GM18858 (cell line): ENCODE results near the gene RDM1.
A peak's percentile ranks its signal among the peaks of the same experiment; 100 is the strongest.
"Not testable (repeated sequence)": the region's sequence is repeated elsewhere in the genome, so short reads cannot be mapped to it uniquely, and the experiment has no call there.

Source experiments
- ATAC-seq: cut with Tn5 transposase; IDR thresholded peaks from one replicate; pipeline ENCODE4 v1.9.1; 2021; ENCODE audit not compliant: unreplicated experiment

Gene RDM1

DNA sequence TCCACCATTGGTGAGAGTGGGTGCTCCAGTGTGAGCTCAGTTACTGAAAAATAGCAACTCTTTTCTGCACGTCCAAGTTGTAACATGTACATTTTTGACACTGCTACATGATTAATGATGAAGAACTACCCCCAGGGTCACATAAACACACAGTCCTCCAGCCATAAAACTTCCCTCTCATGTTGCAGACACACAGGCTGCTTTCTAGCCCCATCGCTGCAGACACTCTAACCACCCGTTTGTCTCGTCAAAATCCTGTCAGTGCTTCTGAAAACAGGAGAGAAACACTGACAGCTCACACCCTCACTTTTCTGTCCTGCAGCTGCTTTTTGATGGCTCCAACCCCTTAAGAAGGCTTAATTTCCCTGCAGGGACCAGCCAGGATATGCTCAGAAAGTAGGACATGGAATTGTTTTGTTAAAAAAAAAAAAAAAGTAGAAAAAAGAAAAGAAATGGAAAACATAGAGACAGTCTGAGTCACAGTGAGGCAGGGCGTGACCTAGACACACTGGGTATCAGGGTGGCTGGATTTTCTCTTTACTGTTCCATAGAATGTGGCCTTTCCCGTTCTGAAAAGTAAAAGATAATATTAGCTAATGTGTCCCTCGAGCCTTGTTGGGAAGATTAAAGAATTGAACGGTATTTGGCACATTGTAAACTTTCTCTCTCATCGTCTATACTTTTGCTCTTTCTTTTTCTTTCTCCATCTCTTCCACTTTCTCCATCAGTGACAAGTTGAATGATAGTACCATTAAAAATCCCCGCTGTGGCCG lies 29.7 kb downstream of the RDM1 start:
- no peak for ATAC-seq

DNA sequence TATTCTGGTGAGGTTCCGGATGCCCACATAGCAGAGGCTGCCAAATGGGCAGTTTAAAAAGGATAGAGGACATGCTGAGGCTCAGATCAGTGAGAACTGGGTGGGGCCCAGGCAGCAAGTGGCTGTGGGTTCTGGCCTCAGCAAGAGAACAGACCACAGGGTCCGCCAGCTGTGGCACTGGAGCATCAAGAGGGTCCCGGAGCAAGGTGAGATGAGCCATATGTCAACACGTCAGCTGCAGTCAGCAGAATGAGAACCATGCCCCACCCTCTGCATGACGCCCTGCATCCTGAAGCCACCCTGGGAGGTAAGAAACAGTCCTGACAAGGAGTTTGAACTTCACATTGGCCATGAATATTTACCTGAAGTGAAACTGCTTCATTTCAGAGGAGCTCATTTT lies 30.3 kb downstream of the RDM1 start:
- ATAC-seq: no peak

DNA sequence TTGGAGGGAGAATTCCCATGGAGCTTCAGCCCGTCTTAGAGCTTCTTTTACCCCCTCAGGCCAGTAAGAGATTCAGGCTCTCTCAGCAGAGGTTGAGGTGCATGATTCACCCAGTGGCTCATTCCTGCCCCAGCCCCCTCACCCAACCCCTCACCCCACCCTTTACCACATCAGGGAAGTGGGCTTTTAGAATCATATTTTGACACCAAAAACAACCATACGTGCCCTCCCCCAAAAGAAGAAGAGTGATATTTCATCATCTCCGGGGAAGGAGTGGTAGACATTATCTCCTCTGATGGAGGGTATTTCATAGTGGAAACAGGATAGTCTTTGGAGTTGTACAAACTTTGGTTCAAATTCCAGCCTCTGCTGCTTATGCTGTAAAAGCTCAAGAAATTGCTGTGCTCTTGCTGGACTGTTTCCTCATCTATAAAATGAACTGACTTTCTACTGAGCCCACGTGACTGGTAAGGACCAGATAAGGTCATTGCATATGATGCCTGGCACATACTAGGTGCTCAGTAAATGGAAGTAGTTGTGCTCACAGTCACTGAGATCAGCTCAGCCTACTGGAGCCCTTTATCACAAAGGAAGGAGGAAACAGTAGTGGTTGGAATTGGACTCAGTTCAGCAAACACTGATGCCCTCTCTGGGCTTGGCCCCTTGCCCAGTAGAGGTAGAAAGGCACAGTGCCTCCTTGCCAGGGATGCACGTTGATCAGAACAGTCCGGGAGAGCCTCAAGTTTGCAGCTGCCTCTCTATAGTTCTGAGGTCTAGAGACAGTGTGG lies 32.1 kb downstream of the RDM1 start:
- ATAC-seq: no peak

DNA sequence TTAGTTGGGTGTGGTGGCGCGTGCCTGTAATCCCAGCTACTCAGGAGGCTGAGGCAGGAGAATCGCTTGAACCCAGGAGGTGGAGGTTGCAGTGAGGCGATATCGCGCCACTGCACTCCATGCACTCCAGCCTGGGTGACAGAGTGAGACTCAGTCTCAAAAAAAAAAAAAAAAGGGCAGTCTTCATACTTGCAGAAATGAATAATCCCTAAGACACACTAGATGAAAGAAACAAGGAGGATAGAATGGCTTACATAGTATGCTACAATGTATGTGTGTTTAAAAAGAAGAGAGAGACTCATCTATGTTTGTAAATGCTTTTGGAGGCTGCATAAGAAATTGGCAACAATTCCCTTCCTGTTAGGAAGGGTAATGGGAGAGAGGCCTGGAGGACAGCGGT lies 32.8 kb downstream of the RDM1 start:
- ATAC-seq: not testable (repeated sequence)

DNA sequence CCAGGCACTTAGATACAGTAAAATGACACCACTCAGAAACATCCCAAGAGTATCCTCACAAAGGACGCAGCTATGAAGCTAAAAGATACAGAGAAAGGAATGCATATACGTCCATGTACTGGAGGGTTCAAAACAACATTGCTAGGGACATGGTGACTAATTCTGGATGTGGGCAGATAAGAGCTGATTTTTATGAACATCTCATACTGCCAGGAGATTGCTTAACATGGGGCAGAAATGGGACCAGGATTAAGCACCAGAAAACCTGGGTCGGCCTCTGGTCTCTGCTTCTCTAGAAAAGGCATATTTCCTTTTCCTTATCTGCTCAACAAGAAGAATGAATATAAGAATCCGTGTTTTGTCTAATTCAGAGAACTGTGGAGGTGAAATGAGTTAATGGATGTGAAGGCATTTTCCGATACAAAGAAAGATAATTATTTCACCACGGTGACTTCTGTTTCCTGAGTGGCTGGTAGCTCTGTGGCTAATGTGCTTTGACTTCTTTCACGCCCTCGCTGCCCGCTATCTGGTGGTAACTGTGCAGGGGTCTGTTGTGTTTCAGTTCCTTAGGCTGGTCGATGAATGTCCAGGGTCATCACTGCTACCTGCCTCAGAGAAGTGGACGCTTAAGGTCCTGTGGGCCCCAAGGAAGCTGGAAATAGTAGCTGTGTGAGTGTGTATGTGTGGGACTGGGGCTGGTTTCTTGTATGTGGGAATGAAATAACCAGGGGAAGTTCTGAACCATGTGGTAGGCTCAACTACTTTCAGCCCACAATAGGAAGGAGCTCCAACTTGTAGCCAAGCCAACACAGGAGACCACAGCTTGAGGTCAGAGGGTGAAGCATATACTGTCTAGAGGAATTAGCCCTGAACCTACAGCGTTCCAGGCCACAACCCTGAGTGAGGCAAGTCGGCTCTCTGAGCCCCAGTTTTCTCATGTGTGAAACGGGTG lies 34.7 kb downstream of the RDM1 start:
- ATAC-seq: no peak

DNA sequence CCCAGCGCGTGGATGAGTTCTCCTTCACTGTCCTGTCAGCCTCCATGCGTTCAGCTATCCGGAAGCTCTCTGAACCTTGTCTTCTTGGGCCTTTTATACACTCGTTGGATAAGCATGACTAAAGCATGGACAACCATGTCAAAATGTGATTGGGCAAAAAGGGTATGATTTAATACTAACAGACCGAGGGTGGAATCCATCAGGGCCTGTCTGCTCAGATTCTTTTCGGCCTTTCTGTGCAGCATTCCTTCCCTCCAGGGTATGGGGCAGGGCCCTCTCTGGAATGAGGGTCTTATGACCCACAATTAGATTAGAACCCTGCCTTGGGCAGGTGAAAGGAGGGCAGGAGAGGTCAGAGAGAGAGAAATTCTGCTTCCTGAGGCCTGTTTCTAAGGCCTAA lies 36.4 kb downstream of the RDM1 start:
- no peak for ATAC-seq

DNA sequence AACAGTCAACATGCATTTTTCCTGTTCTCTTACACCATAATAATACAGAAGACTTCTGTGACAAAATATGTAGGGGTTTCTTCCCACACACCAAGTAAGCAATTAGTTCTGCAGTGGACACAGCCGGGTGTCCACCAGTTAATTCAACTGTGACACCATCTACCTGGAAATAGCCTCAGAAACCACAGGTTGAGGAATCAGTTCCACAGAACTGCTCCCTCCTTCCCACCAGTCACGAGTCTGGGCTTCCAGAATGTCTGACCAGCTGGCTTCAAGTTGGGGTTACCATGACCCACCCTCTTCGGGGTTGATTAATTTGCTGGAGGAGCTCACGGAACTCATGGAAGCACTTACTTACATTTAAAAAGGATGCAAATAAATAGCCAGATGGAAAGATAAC lies 36.8 kb downstream of the RDM1 start:
- ATAC-seq: no peak

DNA sequence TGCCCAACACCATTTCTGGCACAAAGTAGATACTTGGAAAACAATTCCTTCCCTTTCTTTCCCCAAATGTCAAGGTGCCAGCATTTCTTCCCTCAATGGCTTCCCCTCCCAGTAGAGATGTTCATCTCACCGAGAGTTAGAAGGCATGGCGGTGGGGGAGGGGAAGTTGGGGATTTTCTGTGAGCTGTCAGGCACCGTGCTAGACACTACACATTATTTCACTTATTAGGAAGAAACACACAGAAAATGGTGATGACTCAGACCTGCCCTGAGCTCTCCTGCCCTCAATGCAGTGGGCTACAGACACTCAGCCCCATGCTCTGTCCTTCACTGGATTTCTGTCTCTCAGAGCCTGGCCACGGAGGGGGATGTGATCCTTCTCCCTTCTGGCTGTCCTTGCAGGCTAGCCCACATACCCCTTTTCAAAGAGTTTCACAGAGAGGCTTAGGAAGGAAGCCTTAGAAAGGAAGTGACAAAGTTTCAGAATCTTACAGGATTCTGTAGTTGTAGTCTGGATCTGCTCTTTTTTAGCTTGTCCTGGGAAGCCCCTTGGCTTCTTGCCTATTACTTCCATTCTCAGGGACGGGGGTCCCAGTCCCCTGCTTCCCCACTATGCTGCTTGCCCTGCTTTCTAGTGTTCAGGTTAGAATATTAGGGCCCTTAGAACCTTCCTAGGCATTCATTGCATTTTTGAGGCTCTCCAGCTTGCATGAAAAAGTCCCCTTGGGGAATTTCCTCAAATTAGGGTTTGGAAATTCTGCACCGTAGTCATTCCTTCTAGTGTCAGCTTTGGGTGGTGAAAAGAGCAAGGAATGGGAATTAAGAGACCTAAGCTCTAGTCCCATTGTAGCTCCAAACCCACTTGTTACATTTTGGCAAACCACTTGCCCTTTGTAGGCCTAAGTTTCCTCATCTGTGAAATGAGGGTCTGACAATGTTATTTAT lies 38.2 kb downstream of the RDM1 start:
- no peak for ATAC-seq

DNA sequence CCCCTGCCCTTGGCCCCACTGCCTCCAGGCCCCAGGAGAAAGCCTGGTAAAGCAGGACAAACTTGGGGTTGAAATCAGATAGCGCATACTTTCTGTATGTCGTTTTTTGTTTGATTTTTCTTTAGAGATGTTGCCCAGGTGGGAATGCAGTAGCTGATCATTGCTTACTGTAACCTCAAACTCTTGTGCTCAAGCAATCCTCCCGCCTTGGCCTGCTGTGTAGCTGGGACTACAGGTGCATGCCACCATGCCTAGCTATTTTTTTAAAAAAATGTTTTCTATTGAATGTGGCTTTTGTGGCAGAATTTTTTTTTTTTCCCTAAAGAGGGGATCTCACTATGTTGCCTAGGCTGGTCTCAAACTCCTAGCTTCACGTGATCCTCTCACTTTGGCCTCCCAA lies 39.3 kb downstream of the RDM1 start:
- ATAC-seq: no peak

DNA sequence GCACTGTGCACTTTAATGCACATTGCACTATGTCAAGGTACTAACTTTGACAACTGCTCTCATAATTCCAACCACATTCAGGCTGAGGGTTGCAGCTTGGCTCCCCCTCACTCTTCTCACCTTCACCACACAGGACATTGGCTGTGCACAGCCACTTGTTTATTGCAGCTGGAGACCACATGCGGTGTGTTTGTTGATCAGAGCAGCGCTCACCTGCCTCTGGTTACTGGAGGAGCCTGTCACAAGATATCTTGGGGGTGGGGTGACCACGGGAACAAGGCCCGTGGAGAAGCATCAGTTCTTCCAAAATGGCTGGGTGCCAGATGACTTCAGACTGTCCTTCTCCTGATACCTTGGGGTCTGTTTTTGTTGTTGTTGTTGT lies 39.8 kb downstream of the RDM1 start:
- ATAC-seq: no peak

DNA sequence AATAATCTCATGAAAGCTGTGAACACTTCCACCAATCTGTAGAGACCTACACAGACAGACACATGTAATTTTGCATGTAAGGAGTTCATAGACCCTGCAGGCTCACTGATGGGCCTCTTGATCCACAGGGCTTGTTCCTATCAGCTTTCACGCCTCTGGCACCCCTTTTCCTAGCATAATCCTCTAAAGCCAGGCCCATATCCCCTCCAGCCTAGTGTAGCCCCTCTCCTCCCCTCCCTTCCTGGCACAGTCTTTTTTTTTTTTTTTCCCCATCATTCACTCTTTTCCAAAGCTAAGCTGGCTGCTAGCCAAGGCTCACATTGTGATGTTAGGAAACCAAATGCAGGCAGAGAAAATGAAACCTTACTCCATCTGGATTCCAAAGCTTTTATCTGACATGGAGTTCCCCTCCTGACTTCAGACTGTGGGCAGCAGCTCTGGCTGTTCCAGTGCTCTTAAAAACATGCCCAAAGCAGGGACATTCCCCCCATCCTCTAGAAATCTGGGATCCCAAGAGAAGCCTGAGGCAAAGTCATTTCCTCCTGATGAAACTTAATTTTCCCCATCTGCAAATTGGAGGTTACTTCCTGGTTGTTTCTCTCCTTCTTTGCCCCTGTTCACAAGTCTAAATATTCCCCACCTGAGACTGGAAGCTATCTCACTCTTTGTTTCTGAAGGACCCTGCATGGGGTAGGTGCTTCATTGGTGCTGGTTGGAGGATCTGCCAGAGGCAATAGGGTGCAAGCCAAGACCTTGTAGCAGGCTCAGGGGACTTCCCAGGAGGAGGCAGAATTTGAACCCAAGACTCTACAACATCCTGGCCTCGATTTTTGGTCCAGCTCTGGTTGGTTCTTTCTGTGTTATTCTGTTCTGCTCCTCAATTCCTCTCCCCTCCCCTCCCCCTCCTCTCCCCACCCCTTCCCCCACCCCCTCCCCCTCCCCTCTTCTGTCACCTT lies 40.5 kb downstream of the RDM1 start:
- no peak for ATAC-seq

DNA sequence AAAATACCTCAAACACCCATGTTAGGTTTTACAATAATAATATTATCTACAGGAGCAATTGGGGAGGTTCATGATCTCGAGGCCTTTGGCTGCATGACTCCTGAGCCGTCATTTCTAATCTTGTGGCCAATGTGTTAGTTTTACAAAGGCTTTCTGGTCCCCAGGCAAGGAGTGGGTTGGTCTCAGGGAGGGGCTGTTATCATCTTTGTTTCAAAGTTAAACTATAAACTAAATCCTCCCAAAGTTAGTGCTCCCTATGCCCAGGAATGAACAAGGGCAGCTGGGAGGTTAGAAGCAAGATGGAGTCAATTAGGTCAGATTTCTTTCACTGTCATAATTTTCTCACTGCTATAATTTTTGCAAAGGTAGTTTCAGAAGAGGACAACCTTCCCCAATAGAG lies 41.3 kb downstream of the RDM1 start:
- no peak for ATAC-seq

DNA sequence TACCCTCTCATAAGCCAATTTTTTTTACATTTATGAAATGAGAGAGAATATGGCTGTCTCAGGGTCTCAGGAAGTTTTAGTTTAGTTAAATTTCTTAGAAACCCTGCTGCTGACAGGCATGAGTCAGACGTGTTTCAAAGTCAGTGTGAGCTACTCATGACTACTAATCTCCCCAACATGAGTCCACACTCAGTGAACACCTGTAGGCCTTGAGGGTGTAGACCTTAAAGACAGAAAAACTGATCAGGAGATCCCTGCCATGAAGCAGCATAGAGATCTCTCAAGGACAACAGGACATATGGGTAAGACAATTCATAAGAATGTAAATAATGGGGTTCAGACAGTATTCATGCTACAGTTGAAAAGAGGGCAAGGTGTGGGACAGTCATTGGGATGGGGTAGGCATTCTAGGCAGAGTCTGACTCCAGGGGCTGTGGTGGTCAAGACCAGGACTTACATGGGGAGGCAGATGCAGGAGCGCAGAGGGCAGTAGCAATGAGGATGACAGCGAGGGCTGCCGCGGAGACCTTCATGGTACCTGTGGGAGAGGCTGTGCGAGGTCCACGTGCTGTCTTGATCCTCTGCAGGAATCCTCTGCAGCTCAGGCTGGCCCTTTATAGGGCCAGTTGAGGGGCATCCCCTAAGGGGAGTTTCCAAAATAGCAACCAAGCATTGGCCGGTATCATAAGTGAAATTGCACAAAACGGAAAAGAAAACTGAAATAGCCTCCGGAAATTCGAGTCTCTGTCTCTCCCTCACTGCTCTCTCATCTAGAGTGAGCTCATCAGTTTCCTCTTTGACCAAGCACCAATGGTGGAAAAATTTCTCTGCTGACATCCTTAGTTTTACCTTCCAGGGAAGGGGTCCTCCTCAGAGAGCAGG lies 50.6 kb downstream of the RDM1 start, which contains the start of gene CCL5:
TSS of gene CCL5 (minus strand) at position 588 of the 882 bp plus-strand sequence.
- peak; percentile 76 for ATAC-seq

DNA sequence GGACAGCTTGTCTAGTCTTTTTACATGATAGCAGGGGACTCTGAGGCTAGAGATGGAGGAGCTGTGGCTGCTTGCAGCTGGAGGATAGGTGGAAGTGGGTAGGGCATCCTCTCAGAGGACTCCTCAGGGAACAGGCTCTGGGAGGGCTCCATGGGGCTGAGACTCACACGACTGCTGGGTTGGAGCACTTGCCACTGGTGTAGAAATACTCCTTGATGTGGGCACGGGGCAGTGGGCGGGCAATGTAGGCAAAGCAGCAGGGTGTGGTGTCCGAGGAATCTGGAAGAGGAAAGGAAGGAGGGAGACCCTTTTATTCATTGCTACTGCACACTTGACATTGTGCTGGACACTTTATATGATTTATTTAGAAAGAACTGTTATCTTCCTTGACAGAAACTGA lies 52.2 kb downstream of the RDM1 start:
- no peak for ATAC-seq

DNA sequence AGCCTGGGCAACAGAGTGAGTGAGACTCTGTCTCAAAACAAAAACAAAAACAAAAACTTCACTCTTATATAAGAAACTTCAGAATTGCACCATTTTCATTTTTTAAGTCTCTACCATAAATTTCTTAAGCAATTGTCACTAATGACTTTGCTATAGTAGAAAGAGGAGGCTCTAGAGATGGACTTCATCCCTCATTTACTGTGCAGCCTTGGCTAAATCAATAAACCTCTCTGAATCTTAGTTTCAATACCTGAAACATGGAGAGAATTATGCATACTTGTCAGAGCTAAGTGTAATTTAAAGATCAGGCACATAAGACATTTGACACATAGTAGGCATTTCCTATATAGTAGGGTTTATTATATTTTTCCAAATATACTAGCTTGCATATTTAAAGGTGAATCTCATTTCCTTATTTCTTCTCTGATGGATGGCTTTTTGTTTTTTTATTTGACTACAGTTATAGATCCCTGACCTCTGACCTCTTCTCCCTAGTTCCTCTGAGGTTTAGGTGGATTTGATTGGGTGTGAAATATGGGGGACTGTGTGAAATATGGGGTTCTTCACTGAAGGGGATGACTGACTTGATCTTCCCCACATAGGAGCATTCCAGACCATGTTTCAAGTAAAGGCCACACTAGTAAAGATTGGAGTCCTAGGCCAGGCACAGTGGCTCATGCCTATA lies 53.1 kb downstream of the RDM1 start:
- ATAC-seq: no peak

DNA sequence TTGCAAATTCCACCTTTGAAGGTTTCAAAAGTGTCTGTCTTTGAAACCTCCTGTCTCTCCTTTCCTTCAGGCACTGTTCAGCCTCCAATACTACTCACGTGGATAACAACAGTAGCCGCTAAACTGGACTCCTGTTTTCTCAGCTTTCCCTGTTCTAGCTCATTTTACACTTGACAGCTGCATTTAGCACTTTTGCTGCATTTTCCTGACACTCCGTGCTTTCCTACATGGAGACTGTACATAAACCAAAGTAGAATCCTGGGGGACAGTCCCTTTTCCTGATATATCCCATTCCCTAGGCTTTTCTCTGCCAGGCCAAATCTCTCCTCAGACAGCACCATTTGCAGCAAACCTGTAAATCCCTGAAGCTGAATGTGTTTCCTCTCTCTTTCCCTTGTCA lies 54.0 kb downstream of the RDM1 start:
- ATAC-seq: no peak

DNA sequence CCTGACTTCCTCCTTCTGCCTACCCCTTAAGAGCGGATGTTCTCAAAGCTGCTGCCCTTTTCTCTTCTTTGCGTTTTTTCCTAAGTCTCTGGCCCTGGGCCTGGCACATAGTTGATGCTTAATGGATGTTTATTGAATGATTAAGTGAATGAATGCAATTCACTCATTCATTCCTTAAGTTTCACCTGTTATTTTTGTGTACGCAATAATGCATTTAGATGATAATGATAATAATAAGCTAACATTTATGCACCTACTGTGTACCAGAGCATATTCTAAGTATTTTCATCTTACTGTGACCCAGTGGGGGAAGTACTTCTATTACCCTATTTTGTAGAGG lies 54.8 kb downstream of the RDM1 start:
- no peak for ATAC-seq
